Breast epithelium (tissue), 3 donors: ENCODE data around the gene BRCA2.

ENCODE experiments used
- POLR2A ChIP-seq: fragments of 450-650 bp; IDR thresholded peaks from one replicate; pipeline ENCODE4 v1.6.1; 2016; ENCODE audit warnings: antibody characterized with exemption, mild to moderate bottlenecking, moderate library complexity
- TF ChIP-seq, protein P1 (sequence below), 3 donors: fragments of 450-650 bp; IDR thresholded peaks; one replicate each; pipeline ENCODE4 v1.5.1; 2016 to 2017; ENCODE audit warnings: antibody characterized with exemption in 3 of 3, mild to moderate bottlenecking in 3 of 3, moderate library complexity in 3 of 3

- TF ChIP-seq, protein P1, sequence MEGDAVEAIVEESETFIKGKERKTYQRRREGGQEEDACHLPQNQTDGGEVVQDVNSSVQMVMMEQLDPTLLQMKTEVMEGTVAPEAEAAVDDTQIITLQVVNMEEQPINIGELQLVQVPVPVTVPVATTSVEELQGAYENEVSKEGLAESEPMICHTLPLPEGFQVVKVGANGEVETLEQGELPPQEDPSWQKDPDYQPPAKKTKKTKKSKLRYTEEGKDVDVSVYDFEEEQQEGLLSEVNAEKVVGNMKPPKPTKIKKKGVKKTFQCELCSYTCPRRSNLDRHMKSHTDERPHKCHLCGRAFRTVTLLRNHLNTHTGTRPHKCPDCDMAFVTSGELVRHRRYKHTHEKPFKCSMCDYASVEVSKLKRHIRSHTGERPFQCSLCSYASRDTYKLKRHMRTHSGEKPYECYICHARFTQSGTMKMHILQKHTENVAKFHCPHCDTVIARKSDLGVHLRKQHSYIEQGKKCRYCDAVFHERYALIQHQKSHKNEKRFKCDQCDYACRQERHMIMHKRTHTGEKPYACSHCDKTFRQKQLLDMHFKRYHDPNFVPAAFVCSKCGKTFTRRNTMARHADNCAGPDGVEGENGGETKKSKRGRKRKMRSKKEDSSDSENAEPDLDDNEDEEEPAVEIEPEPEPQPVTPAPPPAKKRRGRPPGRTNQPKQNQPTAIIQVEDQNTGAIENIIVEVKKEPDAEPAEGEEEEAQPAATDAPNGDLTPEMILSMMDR (IDR thresholded peaks at IDR 0.05): no peak
- no peak for TF ChIP-seq POLR2A
Measured at GRCh38 chr13:32390048-32390447, 74.7 kb downstream of the BRCA2 start.
